Measurements from ENCODE around the gene SPATA31E1. TPM values are rescaled to one million over a fixed set of nuclear protein-coding genes. Genes with fewer than 3 reads are reported as not detected.

The SPATA31E1 gene
- total RNA-seq, 1 experiment from 2014 or later: 0.04 TPM

DNA sequence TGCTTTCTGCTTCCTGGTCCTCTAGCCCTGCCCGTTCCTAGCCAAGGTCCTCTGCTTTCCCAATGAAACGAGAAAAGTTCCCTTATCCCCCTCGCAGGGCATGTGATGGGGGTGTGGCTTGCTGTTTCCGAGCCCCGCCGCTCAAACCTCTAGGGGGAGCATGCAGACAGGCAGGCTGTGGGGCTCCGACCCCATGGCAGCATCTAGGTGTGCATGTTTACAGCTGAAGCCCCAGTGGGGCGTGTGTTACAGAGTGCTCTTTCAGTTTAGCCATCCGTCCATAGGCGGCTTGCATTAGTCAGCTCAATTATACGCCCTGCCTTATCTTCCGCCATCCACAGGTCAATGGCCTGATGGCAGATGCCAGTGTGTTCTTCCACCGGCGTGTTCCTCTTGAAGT is 48.3 kb upstream of the SPATA31E1 start:
- TF ChIP-seq, protein P1, sequence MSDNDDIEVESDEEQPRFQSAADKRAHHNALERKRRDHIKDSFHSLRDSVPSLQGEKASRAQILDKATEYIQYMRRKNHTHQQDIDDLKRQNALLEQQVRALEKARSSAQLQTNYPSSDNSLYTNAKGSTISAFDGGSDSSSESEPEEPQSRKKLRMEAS (CRISPR knock-in tag; IDR thresholded peaks at IDR 0.05): peak; percentile 36; the same call in 1 of the 2 replicates
- TF ChIP-seq, protein P2, sequence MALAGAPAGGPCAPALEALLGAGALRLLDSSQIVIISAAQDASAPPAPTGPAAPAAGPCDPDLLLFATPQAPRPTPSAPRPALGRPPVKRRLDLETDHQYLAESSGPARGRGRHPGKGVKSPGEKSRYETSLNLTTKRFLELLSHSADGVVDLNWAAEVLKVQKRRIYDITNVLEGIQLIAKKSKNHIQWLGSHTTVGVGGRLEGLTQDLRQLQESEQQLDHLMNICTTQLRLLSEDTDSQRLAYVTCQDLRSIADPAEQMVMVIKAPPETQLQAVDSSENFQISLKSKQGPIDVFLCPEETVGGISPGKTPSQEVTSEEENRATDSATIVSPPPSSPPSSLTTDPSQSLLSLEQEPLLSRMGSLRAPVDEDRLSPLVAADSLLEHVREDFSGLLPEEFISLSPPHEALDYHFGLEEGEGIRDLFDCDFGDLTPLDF (CRISPR knock-in tag; IDR thresholded peaks at IDR 0.05): no peak
- TF ChIP-seq, protein P3, sequence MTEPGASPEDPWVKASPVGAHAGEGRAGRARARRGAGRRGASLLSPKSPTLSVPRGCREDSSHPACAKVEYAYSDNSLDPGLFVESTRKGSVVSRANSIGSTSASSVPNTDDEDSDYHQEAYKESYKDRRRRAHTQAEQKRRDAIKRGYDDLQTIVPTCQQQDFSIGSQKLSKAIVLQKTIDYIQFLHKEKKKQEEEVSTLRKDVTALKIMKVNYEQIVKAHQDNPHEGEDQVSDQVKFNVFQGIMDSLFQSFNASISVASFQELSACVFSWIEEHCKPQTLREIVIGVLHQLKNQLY (CRISPR knock-in tag; IDR thresholded peaks at IDR 0.05): no peak
- TF ChIP-seq FOXK1 (CRISPR knock-in tag; IDR thresholded peaks at IDR 0.05) (peak; percentile 66; the same call in 1 of the 2 replicates), TEAD1 (CRISPR knock-in tag; IDR thresholded peaks at IDR 0.05) (no peak), ZNF317 (CRISPR knock-in tag; IDR thresholded peaks at IDR 0.05; ENCODE audit: borderline replicate concordance, low read depth) (no peak), SMAD3 (CRISPR knock-in tag; IDR thresholded peaks at IDR 0.05; ENCODE audit: borderline replicate concordance) (no peak)
- TF ChIP-seq, protein P4, sequence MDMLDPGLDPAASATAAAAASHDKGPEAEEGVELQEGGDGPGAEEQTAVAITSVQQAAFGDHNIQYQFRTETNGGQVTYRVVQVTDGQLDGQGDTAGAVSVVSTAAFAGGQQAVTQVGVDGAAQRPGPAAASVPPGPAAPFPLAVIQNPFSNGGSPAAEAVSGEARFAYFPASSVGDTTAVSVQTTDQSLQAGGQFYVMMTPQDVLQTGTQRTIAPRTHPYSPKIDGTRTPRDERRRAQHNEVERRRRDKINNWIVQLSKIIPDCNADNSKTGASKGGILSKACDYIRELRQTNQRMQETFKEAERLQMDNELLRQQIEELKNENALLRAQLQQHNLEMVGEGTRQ (CRISPR knock-in tag; IDR thresholded peaks at IDR 0.05): peak; percentile 67
- TF ChIP-seq, protein P5, sequence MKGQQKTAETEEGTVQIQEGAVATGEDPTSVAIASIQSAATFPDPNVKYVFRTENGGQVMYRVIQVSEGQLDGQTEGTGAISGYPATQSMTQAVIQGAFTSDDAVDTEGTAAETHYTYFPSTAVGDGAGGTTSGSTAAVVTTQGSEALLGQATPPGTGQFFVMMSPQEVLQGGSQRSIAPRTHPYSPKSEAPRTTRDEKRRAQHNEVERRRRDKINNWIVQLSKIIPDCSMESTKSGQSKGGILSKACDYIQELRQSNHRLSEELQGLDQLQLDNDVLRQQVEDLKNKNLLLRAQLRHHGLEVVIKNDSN (CRISPR knock-in tag; IDR thresholded peaks at IDR 0.05): peak; percentile 60; the same call in 1 of the 2 replicates
- Mint-ChIP-seq H3K27me3 (ENCODE audit: low read depth) (peaks cover 7% of the 10 kb centered on the region), H3K36me3 (no peaks in the 10 kb centered on the region), H3K4me3 (no peak overlapping the region), H3K4me1 (peaks cover 16% of the 10 kb centered on the region), H3K9me3 (no peaks in the 10 kb centered on the region), H3K27ac (no peak overlapping the region)
- ATAC-seq: peak; percentile 96
- POLR2A ChIA-PET: no interaction called here
- peak; percentile 86 for DNase-seq (ENCODE audit: low spot score)
- CTCF ChIA-PET: interaction anchor here (0.8 to 2.4 kb wide), 16 partner anchors 9 to 207 kb away, joined by 3 to 24 read pairs (median 4); partner anchors contain the start of genes CDK20, CTSL and SPATA31E1

DNA sequence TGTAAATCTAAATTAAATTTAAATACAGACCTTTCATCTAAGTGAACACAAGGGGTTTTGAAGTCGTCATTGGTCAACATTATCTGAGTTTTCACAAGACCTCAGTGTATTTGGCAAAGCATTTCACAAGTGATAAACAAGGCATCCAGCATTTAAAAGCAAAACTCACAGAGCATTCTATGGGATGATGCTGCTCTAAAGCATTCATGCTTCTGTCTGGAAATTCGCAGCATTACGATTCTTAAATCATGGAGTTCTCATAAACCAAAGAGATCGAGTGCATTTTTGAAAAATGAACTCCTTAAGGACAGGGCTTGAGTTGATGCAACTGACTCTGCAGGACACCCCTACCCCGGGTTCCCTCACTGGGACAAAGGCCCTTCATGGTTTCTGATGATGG is 46.1 kb upstream of the SPATA31E1 start:
- POLR2A ChIA-PET: no interaction called here
- no peak overlapping the region for H3K4me3 Mint-ChIP-seq
- ATAC-seq (no peak), DNase-seq (ENCODE audit: low spot score) (no peak)
- TF ChIP-seq, protein P4 (CRISPR knock-in tag; IDR thresholded peaks at IDR 0.05): no peak
- no peak overlapping the region for H3K27ac Mint-ChIP-seq
- CTCF ChIA-PET: no interaction called here
- peaks cover 7% of the 10 kb centered on the region for H3K4me1 Mint-ChIP-seq
- no peaks in the 10 kb centered on the region; the same call in 1 of the 2 replicates for H3K36me3 Mint-ChIP-seq
- peaks cover 8% of the 10 kb centered on the region for H3K9me3 Mint-ChIP-seq
- H3K27me3 Mint-ChIP-seq (ENCODE audit: low read depth): peaks cover 7% of the 10 kb centered on the region

DNA sequence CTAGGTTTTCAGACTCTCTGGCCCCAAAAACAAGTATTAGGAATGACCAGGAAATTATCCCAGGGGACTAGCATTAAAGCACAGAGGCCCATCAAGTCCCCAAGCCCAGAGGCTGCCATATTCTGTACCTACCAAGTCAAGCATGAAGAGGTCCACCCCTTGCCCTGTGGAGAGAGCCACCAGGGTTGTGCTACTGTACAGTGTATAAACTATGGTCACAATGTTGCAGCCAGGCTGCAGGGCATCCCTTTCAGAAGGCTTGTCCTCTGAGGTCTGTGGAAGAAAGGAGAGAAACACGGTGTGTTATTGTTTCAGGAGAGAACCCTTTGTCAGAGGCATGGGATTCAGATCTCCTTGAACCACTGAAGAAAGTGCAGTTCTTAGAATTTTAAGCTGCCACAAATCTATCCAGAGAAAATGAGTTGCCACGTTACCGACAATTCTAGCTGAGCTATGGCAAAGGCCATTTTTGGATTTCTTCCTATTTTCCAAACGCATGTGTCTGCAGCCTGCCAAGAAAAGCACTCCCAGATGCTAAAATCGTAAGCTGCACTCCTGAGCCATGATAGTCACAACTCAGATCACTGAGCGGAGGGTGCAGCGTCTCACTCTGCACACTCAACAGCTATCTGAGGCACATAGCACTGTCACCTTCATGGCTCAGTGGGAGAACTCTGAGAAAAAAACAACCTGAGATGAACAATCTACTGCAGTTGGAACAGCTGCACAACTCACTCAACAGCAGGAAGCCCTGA is 45.5 kb upstream of the SPATA31E1 start:
- peaks cover 8% of the 10 kb centered on the region for H3K9me3 Mint-ChIP-seq
- POLR2A ChIA-PET: no interaction called here
- ATAC-seq (no peak), DNase-seq (ENCODE audit: low spot score) (no peak)
- peaks cover 7% of the 10 kb centered on the region for H3K4me1 Mint-ChIP-seq
- CTCF ChIA-PET: no interaction called here
- H3K27ac Mint-ChIP-seq: no peak overlapping the region
- no peak overlapping the region for H3K4me3 Mint-ChIP-seq
- H3K27me3 Mint-ChIP-seq (ENCODE audit: low read depth): peaks cover 7% of the 10 kb centered on the region
- H3K36me3 Mint-ChIP-seq: no peaks in the 10 kb centered on the region; the same call in 1 of the 2 replicates
- TF ChIP-seq TEAD4 (CRISPR knock-in tag; IDR thresholded peaks at IDR 0.05) (no peak), NFATC4 (CRISPR knock-in tag; IDR thresholded peaks at IDR 0.05) (no peak), KAT7 (CRISPR knock-in tag; IDR thresholded peaks at IDR 0.05; ENCODE audit: borderline replicate concordance) (no peak)
- TF ChIP-seq, protein P6, sequence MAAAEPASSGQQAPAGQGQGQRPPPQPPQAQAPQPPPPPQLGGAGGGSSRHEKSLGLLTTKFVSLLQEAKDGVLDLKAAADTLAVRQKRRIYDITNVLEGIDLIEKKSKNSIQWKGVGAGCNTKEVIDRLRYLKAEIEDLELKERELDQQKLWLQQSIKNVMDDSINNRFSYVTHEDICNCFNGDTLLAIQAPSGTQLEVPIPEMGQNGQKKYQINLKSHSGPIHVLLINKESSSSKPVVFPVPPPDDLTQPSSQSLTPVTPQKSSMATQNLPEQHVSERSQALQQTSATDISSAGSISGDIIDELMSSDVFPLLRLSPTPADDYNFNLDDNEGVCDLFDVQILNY (CRISPR knock-in tag; IDR thresholded peaks at IDR 0.05): no peak
- TF ChIP-seq, protein P7, sequence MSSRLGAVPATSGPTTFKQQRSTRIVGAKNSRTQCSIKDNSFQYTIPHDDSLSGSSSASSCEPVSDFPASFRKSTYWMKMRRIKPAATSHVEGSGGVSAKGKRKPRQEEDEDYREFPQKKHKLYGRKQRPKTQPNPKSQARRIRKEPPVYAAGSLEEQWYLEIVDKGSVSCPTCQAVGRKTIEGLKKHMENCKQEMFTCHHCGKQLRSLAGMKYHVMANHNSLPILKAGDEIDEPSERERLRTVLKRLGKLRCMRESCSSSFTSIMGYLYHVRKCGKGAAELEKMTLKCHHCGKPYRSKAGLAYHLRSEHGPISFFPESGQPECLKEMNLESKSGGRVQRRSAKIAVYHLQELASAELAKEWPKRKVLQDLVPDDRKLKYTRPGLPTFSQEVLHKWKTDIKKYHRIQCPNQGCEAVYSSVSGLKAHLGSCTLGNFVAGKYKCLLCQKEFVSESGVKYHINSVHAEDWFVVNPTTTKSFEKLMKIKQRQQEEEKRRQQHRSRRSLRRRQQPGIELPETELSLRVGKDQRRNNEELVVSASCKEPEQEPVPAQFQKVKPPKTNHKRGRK (CRISPR knock-in tag; IDR thresholded peaks at IDR 0.05; ENCODE audit: borderline replicate concordance): no peak
- TF ChIP-seq, protein P8, sequence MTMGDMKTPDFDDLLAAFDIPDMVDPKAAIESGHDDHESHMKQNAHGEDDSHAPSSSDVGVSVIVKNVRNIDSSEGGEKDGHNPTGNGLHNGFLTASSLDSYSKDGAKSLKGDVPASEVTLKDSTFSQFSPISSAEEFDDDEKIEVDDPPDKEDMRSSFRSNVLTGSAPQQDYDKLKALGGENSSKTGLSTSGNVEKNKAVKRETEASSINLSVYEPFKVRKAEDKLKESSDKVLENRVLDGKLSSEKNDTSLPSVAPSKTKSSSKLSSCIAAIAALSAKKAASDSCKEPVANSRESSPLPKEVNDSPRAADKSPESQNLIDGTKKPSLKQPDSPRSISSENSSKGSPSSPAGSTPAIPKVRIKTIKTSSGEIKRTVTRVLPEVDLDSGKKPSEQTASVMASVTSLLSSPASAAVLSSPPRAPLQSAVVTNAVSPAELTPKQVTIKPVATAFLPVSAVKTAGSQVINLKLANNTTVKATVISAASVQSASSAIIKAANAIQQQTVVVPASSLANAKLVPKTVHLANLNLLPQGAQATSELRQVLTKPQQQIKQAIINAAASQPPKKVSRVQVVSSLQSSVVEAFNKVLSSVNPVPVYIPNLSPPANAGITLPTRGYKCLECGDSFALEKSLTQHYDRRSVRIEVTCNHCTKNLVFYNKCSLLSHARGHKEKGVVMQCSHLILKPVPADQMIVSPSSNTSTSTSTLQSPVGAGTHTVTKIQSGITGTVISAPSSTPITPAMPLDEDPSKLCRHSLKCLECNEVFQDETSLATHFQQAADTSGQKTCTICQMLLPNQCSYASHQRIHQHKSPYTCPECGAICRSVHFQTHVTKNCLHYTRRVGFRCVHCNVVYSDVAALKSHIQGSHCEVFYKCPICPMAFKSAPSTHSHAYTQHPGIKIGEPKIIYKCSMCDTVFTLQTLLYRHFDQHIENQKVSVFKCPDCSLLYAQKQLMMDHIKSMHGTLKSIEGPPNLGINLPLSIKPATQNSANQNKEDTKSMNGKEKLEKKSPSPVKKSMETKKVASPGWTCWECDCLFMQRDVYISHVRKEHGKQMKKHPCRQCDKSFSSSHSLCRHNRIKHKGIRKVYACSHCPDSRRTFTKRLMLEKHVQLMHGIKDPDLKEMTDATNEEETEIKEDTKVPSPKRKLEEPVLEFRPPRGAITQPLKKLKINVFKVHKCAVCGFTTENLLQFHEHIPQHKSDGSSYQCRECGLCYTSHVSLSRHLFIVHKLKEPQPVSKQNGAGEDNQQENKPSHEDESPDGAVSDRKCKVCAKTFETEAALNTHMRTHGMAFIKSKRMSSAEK (CRISPR knock-in tag; IDR thresholded peaks at IDR 0.05; ENCODE audit: borderline replicate concordance): no peak

Data from WTC11 (cell line).